ENCODE measurements around the gene PRPSAP2.
"Not testable (repeated sequence)": the region's sequence is repeated elsewhere in the genome, so short reads cannot be mapped to it uniquely, and the experiment has no call there.

PRPSAP2 gene, protein sequence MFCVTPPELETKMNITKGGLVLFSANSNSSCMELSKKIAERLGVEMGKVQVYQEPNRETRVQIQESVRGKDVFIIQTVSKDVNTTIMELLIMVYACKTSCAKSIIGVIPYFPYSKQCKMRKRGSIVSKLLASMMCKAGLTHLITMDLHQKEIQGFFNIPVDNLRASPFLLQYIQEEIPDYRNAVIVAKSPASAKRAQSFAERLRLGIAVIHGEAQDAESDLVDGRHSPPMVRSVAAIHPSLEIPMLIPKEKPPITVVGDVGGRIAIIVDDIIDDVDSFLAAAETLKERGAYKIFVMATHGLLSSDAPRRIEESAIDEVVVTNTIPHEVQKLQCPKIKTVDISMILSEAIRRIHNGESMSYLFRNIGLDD

DNA sequence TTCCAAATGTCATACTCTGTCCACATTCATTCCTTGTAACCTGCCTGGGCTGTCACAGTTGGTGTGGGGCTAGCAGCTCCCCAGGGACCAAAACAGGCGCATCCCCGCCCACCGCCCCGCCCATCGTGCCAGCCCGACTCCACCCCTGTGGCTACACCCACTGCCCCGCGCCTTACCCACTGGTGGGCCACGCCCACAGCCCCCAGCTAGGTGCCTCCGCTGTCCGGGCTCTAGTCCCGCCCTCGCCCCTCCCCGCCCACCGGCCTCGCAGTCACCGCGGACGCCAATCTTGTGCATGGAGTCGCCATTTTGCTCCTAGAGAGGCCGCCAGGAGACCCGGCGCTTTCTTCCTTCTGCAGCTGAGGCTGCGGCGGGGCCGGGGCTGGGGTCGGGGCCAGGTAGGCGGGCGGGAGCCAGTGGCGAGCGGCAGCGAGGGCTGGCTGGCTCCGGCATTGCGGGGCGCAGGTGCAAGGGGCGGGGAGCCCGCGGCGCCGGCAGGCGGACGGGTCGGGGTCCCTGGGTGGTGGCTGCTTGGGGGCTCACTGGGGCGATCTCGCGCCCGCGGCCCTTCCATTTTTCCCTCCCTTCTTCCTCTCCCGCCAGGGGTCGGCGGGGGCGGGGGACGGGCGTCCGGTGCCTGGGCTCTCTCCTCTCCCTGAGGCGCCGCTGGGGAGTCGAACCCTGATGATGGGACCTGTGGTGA, at the start of gene PRPSAP2:
Gene PRPSAP2, plus strand, starts transcription at position 268 of the 703 bp plus-strand sequence. CDS start 7,703 bp downstream, outside the sequence.
- peak; percentile 93 for DNase-seq (ENCODE audit: low read depth)

GRCh38 chr17:18815924-18816323, 42.0 kb upstream of the PRPSAP2 start:
- H3K4me3 ChIP-seq (replicated peaks; ENCODE audit: low read depth, low read length); DNase-seq (ENCODE audit: low read depth): not testable (repeated sequence)

More for the DNA sequence above, at the start of gene PRPSAP2:
- TF ChIP-seq, protein P1, sequence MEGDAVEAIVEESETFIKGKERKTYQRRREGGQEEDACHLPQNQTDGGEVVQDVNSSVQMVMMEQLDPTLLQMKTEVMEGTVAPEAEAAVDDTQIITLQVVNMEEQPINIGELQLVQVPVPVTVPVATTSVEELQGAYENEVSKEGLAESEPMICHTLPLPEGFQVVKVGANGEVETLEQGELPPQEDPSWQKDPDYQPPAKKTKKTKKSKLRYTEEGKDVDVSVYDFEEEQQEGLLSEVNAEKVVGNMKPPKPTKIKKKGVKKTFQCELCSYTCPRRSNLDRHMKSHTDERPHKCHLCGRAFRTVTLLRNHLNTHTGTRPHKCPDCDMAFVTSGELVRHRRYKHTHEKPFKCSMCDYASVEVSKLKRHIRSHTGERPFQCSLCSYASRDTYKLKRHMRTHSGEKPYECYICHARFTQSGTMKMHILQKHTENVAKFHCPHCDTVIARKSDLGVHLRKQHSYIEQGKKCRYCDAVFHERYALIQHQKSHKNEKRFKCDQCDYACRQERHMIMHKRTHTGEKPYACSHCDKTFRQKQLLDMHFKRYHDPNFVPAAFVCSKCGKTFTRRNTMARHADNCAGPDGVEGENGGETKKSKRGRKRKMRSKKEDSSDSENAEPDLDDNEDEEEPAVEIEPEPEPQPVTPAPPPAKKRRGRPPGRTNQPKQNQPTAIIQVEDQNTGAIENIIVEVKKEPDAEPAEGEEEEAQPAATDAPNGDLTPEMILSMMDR (IDR thresholded peaks at IDR 0.05; ENCODE audit: low read length, missing control alignments): no peak
- H3K4me3 ChIP-seq (replicated peaks; ENCODE audit: low read depth, low read length): peak within 1 kb of the TSS; percentile 67

DNA sequence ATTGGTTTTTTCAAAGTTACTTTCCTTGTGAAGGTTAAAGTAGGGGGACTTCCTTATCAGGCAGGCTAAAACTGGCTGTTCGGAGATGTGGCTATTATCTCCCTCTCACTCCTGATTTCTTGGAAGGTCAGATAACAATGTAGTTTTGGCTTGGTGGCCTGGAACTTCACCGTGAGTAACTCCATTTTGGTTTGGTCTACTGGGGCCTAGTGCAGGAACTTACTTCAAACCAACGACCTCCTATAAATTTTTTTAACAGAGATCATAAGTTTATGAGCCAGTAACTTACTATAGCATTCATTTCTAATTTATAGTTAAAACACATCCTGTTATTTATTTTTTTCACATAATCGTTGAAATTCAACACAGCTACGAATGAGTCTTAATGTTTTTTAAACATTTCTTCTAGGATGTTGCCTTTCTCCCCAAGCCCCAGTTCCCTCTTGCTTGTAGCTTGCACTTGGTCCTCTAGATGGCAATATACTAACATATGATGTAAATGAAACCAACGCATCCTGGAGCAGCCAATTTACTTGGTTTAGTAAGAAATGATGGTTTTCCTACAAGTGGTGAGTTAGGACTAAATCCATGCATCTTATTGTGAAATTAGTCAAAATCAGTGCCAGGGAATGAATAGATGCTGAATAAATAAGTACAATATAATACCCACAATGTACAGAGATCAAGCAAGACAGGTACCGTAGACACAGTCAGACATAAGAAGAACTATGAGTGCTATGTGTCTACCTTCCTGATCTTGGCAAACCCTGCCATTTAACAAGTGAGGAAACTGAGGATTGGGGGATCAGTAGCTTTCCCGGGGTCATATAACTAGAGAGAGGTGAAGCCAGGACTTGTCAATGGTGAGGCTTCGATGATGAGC, 41.2 kb upstream of the PRPSAP2 start:
- DNase-seq (ENCODE audit: low read depth): peak; percentile 90
- TF ChIP-seq, protein P1 (IDR thresholded peaks at IDR 0.05; ENCODE audit: low read length, missing control alignments): peak; percentile 50
- not testable (repeated sequence) for H3K4me3 ChIP-seq (replicated peaks; ENCODE audit: low read depth, low read length)

GRCh38 chr17:18821430-18821829, 36.5 kb upstream of the PRPSAP2 start:
- not testable (repeated sequence) for H3K4me3 ChIP-seq (replicated peaks; ENCODE audit: low read depth, low read length)
- DNase-seq (ENCODE audit: low read depth): peak; percentile 10

DNA sequence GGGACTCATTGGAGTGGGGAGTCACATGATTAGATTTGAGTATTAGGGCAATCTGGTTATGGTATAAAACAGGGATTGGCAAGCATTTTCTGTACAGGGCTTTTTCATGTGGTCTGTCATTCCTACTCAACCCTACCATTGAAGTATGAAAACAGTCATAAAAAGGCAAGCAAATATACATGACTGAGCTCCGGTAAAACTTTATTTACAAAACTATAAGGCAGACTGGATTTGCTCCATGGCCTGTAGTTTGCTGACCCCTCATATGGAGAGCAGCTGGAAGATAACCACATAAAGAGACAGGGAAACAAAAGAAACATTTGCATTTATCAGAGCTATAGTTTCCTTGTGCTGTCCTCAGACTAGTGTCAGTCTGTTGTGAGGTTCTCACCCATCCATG, 30.3 kb upstream of the PRPSAP2 start:
- not testable (repeated sequence) for H3K4me3 ChIP-seq (replicated peaks; ENCODE audit: low read depth, low read length); DNase-seq (ENCODE audit: low read depth)

GRCh38 chr17:18848501-18848900, 9.4 kb upstream of the PRPSAP2 start:
- TF ChIP-seq, protein P1 (IDR thresholded peaks at IDR 0.05; ENCODE audit: low read length, missing control alignments): no peak
- no peak for DNase-seq (ENCODE audit: low read depth)
- H3K4me3 ChIP-seq (replicated peaks; ENCODE audit: low read depth, low read length): no peak overlapping the region

DNA sequence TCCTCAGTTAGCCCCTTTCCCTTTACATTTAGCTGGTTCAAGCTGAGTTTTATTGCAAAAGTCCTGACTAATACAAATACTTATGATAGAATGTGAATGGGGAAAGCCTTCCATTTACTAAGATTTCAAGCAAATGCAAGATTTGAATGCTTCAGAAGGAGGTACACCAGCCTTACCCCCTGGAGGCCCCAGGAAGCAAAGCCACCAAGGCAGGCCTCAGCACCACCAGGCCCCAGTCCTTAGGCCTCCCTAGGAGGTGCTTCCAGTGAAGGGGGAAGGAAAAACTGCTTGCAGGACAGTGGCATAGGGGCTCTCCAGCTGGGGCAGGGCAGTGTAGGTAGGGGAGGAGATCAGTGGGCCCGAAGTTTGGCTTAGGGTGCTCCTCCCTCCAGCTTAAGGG, 7.3 kb upstream of the PRPSAP2 start:
- TF ChIP-seq, protein P1 (IDR thresholded peaks at IDR 0.05; ENCODE audit: low read length, missing control alignments): no peak
- no peak overlapping the region for H3K4me3 ChIP-seq (replicated peaks; ENCODE audit: low read depth, low read length)
- DNase-seq (ENCODE audit: low read depth): no peak

GRCh38 chr17:18851201-18851600, 6.7 kb upstream of the PRPSAP2 start:
- H3K4me3 ChIP-seq (replicated peaks; ENCODE audit: low read depth, low read length): no peak overlapping the region
- DNase-seq (ENCODE audit: low read depth): no peak
- TF ChIP-seq, protein P1 (IDR thresholded peaks at IDR 0.05; ENCODE audit: low read length, missing control alignments): no peak
